HG02970 (cell line): ENCODE measurements around the gene MYH8.

ENCODE experiments used
- ATAC-seq: cut with Tn5 transposase; IDR thresholded peaks from one replicate; pipeline ENCODE4 v1.9.1; 2021; ENCODE audit warnings: mild to moderate bottlenecking, moderate library complexity, moderate number of reproducible peaks; ENCODE audit not compliant: unreplicated experiment, low FRiP score

MYH8 gene

DNA sequence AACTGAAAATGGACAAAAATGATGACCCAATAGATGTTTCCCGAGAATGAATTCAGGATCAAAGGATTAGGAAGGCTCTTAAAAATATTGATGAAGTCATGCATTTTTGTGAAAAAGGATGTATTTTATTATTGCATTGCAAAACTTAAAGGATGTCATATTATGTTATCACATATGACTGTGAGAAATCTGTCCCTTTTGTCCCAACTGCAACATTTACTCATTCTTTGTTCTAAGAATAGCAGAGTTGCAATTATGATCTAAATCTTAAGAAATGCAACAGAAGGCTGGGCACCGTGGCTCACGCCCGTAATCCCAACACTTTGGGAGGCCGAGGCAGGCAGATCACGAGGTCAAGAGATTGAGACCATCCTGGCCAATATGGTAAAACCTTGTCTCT, 35.9 kb downstream of the MYH8 start:
- ATAC-seq, result no peak

DNA sequence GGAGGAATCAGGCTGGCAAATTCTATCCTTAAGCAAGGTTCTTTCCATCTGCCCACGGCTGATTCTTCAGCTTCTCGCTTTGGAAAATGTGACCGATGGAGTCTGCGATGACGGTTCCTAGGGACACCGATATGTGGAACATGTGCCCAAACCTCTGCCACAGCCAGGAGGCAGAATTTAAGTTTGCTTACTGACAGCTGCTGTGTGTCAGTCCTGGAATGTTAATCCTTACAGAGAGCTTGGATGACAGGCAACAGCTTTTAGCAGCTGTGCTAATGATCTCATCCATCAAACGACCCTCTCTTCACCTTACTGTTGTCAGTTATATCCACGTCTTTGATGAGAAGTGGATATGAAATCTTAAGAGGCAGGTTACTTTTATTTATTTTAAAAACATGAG, 37.6 kb downstream of the MYH8 start:
- ATAC-seq, result no peak

DNA sequence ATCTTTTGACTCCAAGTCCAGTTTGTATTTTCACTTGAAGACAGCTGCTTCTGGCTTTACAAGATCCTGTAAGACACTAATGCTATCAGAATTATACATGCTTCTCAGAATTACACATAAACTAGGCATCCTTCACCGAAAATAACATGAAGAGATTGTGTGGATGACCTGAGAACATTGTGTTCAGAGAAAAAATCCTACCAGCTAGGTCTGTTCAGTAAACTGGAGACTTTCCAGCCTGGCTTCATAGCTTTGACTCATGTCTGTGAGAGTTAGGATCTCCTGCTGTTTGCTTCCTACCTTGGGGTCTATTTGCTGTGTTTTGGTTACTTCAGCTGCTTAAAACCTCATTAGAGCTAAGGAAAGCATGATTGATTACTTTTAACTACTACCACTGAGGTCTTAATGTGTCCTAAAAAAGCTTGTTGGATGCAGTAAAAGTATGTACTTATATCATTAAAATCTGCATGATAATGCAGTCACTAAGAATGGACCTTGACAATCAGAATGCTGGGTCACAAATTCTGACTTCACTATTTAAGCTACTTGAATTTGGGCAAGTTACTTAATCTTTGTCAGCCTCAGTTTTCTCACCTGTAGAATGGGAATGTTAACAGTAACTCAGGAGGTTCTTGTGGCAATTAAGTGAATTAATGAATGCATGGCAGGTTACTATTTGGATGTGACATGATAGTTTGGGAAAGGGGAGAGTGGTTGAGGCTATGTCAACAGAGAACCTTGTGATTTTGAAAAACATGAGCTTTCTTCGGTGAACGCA, 40.9 kb downstream of the MYH8 start:
- ATAC-seq, result no peak

DNA sequence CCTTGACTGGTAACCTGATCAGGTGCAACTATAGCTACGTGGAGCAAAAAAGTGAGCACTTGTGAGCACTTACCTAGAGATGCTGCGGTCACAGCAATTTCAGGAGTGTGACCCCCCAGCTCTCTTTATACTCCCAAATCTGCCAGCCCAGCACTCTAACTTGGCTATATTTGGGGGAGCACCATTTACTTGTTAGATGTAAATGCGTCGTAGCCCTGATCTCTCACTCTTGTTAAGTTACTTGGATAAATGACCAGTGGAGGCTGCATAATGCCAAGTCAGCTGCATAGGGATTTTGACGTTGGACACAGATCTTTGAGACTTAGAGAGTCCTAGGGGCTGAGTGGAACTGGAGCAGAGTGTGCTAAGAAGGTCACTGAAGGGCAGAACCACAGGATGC, 48.8 kb downstream of the MYH8 start, which contains the start of gene MYH13:
Gene MYH13 (minus strand): TSS at position 101 of the 400 bp plus-strand sequence. CDS start 8,476 bp downstream, outside the sequence.
- ATAC-seq, result no peak

DNA sequence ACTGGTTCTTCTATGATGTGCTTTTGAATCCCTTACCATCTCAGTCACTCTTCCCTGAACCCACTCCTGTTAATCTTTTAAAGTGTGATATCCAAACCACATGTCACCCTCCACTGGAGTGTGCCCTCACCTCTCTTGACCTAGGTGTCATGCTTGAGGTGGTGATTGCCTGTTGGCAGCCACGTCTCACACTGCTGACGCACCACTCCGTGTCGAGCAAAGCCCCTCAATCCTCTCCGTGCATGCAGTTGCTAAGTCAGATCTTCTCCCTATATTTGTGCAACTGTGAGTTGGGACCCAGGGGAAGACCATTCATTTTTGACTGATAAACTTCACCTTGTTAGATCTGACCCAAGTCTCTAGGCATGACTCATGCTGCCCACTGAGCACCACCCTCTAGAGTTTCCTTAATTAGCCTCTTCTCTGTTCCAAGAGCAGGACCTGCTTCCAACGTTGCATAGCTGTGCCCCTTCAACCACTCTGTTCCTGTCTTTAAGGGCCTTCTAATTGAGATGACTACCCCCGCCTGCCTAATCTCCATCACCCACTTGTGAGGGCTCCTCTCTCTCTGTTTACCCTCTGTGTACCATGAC, 51.6 kb downstream of the MYH8 start:
- no peak for ATAC-seq

DNA sequence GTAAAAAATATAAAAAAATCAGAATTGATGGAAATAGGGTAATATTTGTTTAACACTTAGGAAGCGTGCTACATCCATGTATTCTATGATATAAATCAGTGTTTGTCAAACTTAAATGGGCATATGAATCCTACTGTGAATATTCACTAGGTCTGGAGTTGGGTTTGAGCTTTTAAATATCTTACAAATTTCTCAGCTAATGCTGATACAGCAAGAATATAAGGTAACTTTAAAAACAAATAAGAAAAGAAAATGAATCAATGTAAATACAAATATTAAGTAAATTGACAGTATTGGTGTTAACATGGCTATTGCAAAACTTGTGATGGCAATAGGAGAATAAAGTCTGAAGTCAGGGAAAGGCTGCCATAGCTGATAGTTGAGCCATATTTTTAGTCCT, 52.5 kb downstream of the MYH8 start:
- no peak for ATAC-seq

DNA sequence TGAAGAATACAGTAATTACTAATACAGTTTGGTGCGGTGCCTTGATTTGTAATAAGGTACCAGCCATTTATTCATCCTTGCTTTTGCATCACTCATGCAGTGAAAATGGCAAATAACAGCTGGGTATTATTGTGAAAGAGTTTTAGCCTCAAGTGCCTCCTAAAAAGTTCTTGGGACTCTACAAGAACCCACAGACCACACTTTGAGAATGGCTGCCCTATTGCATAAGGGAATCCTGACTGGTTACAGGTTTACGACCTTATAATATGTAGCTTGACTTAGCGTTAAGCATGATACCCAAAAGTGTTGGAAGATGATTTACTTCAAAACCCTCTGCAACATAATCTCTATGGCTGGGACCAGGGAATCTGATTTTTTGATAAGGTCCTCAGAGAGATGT, 53.2 kb downstream of the MYH8 start:
- ATAC-seq, result no peak

DNA sequence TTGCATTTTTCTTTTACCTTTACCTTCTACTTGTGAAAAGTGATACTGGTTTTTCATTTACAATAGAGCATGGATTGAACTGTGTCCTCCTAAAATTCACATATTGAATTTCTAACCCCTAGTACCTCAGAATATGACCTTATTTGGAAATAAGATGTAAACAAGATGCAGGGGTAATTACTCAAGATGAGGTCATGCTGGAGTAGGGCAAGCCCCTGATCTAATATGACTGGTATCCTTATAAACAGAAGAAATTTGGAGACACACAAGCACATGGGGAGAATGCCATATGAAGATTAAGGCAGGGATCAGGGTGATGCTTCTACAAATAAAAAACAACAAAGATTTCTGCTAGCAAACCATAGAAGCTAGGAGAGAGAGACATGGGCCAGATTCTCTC, 61.2 kb downstream of the MYH8 start:
- ATAC-seq, result no peak

DNA sequence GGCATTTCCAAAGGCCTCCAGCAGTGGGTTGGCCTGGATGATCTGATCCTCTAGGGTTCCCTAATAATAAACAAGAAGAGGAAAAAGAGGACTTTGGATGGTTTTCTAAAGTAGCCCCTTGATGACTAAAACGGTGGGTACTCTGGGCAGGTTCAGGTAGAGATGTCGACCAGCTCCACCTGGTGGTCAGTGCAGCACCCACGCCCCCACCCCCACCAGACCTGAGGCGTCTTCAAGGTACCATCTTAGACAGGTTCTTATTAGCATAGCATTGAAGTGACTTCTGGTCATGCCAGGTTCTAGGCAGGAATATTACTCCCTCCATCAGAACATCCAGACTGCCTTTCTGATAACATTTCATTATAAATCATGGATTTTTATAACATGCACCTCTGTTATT, 64.0 kb downstream of the MYH8 start:
- no peak for ATAC-seq

DNA sequence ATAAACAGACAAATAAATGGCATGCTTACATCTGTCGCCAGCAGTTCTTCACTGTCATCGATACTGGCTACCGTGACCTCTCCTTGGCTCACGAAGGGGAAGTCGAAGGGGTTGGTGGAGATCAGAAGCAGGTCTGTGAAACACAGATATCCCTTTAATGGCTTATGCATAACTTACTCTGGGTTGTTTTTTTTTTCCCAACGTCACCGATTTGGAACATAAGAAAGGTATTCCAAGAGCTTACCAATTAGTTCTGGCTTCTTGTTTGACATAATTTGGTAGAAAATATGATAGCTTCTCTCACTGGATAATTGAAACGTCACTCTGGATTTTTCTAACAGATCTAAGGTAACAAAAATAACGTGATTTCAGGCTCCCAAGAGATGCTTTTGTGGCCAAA, 67.1 kb downstream of the MYH8 start:
- ATAC-seq, result no peak

DNA sequence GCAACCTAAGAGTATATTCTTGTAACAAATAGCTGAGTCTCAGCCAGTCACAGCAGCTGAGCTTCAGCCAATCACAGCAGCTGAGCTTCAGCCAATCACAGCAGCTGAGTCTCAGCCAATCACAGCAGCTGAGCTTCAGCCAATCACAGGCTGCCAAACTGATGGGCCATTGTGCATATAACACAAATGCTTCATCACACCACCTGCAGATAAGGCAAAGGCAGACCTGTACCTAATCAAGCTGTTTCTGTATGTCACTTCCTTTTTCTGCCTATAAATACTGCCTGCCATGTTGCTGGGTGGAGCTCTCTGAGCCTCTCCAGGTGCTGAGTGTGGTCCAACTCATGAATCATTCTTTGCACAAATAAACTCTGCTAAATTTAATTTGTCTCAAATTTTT, 68.9 kb downstream of the MYH8 start:
- ATAC-seq, result no peak

DNA sequence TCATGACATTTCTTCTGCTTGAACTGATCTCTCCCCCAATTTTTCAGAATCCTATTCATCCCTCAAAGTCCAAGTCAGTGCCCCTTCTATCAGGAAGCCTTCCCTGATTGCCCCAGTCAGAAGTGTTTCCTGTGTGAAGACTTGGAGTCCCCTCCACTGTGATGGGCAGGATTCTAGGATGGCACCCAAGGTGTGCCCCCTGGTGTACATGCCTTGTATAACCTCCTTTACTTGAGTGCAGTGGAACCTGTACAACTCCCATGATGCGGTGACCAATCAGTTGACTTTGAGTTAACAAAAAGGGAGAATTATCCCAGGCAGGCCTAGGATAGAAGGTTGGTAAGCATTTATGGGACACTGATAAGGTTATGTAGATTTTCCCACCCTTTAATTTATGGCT, 72.3 kb downstream of the MYH8 start:
- ATAC-seq, result no peak

DNA sequence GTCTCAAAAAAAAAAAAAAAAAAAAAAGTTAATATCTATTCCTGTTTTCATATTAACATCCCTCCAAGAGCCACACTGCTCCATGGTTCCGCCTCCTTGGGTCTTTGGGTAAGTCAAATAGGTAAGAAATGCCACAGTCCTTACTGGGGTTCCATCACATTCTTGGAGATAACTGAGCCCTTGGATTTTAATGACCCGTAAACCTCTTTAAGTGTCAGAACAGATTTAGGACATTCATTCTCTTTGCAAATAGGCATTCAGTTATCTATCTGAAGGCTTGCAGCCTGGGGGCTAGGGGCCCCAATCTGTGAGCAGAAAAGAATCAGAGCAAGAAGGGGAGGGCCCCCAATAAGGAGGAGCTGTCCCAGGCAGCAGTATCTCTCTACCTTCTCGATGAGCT, 76.9 kb downstream of the MYH8 start:
- no peak for ATAC-seq
